AG04450 (cell line): ENCODE results near the gene NKRF. TPM values are rescaled to one million over a fixed set of nuclear protein-coding genes. Genes with fewer than 3 reads are reported as not detected.

Experiments used
- CTCF ChIA-PET: fragments of 300-600, 350-600 bp; formaldehyde crosslinking; extraction: SDS; loops from one replicate; lab custom pipeline; 2022; ENCODE audit warnings: antibody characterized with exemption, inconsistent platforms; lab: Charles Lee
- POLR2A ChIA-PET: fragments of 350-600 bp; formaldehyde crosslinking; extraction: SDS; loops from one replicate; lab custom pipeline; 2021; ENCODE audit warnings: antibody characterized with exemption, inconsistent platforms; lab: Yijun Ruan, JAX
- DNase-seq: peaks from one replicate; pipeline ENCODE4 v3.0.0-alpha.2; 2011; ENCODE audit warnings: low read depth, low spot score
- H3K27ac ChIP-seq: one replicate; pipeline ENCODE4 v1.5.1; 2012; ENCODE audit warnings: low read depth, low read length, control low read depth
- H3K27me3 ChIP-seq: one replicate; pipeline ENCODE4 v1.6.0; 2012; ENCODE audit warnings: low read length; ENCODE audit not compliant: control insufficient read depth, insufficient read depth
- H3K4me3 ChIP-seq: 2 replicates; pipeline ENCODE4 v1.5.1; 2011; ENCODE audit warnings: mild to moderate bottlenecking, low read depth, low read length, control low read depth
- H3K9me3 ChIP-seq: 2 replicates; pipeline ENCODE4 v1.5.1; 2012; ENCODE audit warnings: low read length; ENCODE audit not compliant: control insufficient read depth, insufficient read depth
- CTCF ChIP-seq: IDR thresholded peaks from 2 replicates; pipeline ENCODE4 v1.5.1; 2011; ENCODE audit warnings: low read depth, low read length, control low read depth, inconsistent platforms
- polyA plus RNA-seq: library from polyadenylated mRNA; depleted of rRNA; stranded (reverse); fragments of >200 nt; gene quantifications from 2 replicates; pipeline ENCODE4 v1.2.3, GENCODE V29; 2011

NKRF gene
- polyA plus RNA-seq, 1 experiment = 6.4 TPM

- Histone ChIP-seq H3K9me3 (no peaks in the 10 kb centered on the region), H3K27me3 (no peaks in the 10 kb centered on the region), H3K27ac (peak within 1 kb of the TSS; percentile 77), H3K4me3 (peak within 1 kb of the TSS; percentile 65)
- peak; percentile 41 for TF ChIP-seq CTCF
- CTCF ChIA-PET = interaction anchor here (0.6 to 1.3 kb wide), 3 partner anchors 59 to 105 kb away, joined by 3 read pairs; no protein-coding TSS in a partner anchor
- POLR2A ChIA-PET = interaction anchor here (0.6 to 2.3 kb wide), 11 partner anchors 9 to 1090 kb away, joined by 3 to 16 read pairs (median 3); partner anchors contain the start of genes RPL39, SEPTIN6, SLC25A5 and SOWAHD
- DNase-seq = peak; percentile 81
Measured at GRCh38 chrX:119574394-119575266, 31.6 kb downstream of the NKRF start, which contains the start of gene UBE2A. TSS of gene UBE2A (plus strand) at chrX:119574563. CDS start at chrX:119574712, 149 bp downstream.

GRCh38 chrX:119573840-119574393 lies 32.3 kb downstream of the NKRF start:
- peak overlapping the region; percentile 77 for H3K27ac ChIP-seq
- no peaks in the 10 kb centered on the region for H3K27me3 ChIP-seq
- H3K4me3 ChIP-seq = peak overlapping the region; percentile 65
- no peaks in the 10 kb centered on the region for H3K9me3 ChIP-seq
- no peak for TF ChIP-seq CTCF
- DNase-seq = no peak
- ChIA-PET CTCF (interaction anchor here (0.6 to 1.3 kb wide), 4 partner anchors 36 to 105 kb away, joined by 3 to 4 read pairs (median 3); no protein-coding TSS in a partner anchor), POLR2A (interaction anchor here (0.5 to 2.3 kb wide), 11 partner anchors 8 to 1089 kb away, joined by 3 to 16 read pairs (median 3); partner anchors contain the start of genes RPL39, SEPTIN6, SOWAHD and STEEP1)

- CTCF ChIA-PET = interaction anchor here (0.6 to 1.1 kb wide), 2 partner anchors 37 to 104 kb away, joined by 3 to 4 read pairs; no protein-coding TSS in a partner anchor
- DNase-seq = no peak
- Histone ChIP-seq H3K9me3 (no peaks in the 10 kb centered on the region), H3K27ac (no peak overlapping the region), H3K4me3 (peak overlapping the region; percentile 65), H3K27me3 (no peaks in the 10 kb centered on the region)
- POLR2A ChIA-PET = interaction anchor here (0.6 to 2.3 kb wide), 4 partner anchors 33 to 185 kb away, joined by 3 to 16 read pairs (median 4); partner anchors contain the start of genes SEPTIN6 and SOWAHD
- TF ChIP-seq CTCF = no peak
Measured at GRCh38 chrX:119573222-119573621, 33.0 kb downstream of the NKRF start.

- no peak for DNase-seq
- CTCF ChIA-PET = no interaction called here
- Histone ChIP-seq H3K27me3 (no peaks in the 10 kb centered on the region), H3K4me3 (no peak overlapping the region), H3K9me3 (no peaks in the 10 kb centered on the region), H3K27ac (no peak overlapping the region)
- POLR2A ChIA-PET = no interaction called here
- no peak for TF ChIP-seq CTCF
Measured at GRCh38 chrX:119570351-119570835, 35.8 kb downstream of the NKRF start.
